Measurements from ENCODE around the gene IRX2.

DNA sequence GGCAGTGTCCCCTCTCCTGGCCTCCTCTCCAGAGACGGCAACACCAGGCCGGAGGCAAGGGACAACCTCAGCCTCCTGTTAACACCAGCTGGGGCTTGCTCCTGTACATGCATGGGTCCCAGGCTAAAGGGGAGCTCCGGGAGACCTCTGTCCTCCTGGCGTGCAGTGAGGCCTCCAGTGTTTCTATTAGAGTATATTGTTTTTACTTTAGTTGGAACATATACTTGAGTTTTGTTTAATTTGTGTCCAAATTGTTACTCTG lies 12.0 kb upstream of the IRX2 start:
- TF ChIP-seq, protein P1, sequence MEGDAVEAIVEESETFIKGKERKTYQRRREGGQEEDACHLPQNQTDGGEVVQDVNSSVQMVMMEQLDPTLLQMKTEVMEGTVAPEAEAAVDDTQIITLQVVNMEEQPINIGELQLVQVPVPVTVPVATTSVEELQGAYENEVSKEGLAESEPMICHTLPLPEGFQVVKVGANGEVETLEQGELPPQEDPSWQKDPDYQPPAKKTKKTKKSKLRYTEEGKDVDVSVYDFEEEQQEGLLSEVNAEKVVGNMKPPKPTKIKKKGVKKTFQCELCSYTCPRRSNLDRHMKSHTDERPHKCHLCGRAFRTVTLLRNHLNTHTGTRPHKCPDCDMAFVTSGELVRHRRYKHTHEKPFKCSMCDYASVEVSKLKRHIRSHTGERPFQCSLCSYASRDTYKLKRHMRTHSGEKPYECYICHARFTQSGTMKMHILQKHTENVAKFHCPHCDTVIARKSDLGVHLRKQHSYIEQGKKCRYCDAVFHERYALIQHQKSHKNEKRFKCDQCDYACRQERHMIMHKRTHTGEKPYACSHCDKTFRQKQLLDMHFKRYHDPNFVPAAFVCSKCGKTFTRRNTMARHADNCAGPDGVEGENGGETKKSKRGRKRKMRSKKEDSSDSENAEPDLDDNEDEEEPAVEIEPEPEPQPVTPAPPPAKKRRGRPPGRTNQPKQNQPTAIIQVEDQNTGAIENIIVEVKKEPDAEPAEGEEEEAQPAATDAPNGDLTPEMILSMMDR (conservative IDR thresholded peaks at IDR 0.05; ENCODE audit: low read length) = no peak
- TF ChIP-seq EZH2phosphoT487 (IDR thresholded peaks at IDR 0.05; ENCODE audit: borderline replicate concordance) = no peak
